Sigmoid colon (tissue), 4 donors: Measurements from ENCODE around the gene WDFY4.

Experiments
- CTCF ChIP-seq, 4 experiments: fragments of 450-650 bp in 3 of 4; fragments of 200-600 bp in 1 of 4; IDR thresholded peaks; one replicate each; pipeline ENCODE4 v1.5.1; 2016 to 2019; ENCODE audit warnings: antibody characterized with exemption in 4 of 4, mild to moderate bottlenecking in 3 of 4, moderate library complexity in 2 of 4
- EP300 ChIP-seq, 4 donors: sonication (generic); formaldehyde crosslinking; IDR thresholded peaks; one replicate each; pipeline ENCODE4 v1.6.1; 2017; ENCODE audit warnings: antibody characterized with exemption in 4 of 4
- POLR2A ChIP-seq, 2 donors: fragments of 450-650 bp; IDR thresholded peaks; one replicate each; pipeline ENCODE4 v1.6.1; 2016; ENCODE audit warnings: antibody characterized with exemption in 2 of 2, mild to moderate bottlenecking in 2 of 2, moderate library complexity in 2 of 2
- POLR2AphosphoS5 ChIP-seq, 4 donors: sonication (generic); formaldehyde crosslinking; IDR thresholded peaks; one replicate each; pipeline ENCODE4 v1.6.1; 2017; ENCODE audit warnings: antibody characterized with exemption in 4 of 4

- TF ChIP-seq CTCF (IDR thresholded peaks at IDR 0.05): no peak
- TF ChIP-seq EP300 (IDR thresholded peaks at IDR 0.05): no peak
- TF ChIP-seq POLR2A (IDR thresholded peaks at IDR 0.05): no peak
- no peak for TF ChIP-seq POLR2AphosphoS5 (IDR thresholded peaks at IDR 0.05)
These were observed 64.6 kb downstream of the WDFY4 start for GRCh38 chr10:48749254-48749787.
